Lower leg skin (tissue), 4 donors: Measurements from ENCODE around the gene VPS39. TPM values are rescaled to one million over a fixed set of nuclear protein-coding genes. Genes with fewer than 3 reads are reported as not detected.

Experiments used
- DNase-seq, 2 donors: peaks; one replicate each; pipeline ENCODE4 v3.0.0-alpha.2; 2019; ENCODE audit warnings: low spot score in 2 of 2
- H3K4me3 ChIP-seq: fragments of 200-600 bp; sonication (generic); 2 replicates; pipeline ENCODE4 v1.5.1; 2017; ENCODE audit warnings: mild to moderate bottlenecking, low read depth; ENCODE audit not compliant: poor library complexity, severe bottlenecking
- POLR2A ChIP-seq, 2 donors: fragments of 450-650 bp; IDR thresholded peaks; one replicate each; pipeline ENCODE4 v1.6.1; 2016 to 2017; ENCODE audit warnings: antibody characterized with exemption in 2 of 2, mild to moderate bottlenecking in 1 of 2, moderate library complexity in 1 of 2
- whole genome bisulfite sequencing, 2 donors: methylation state at CpG; one replicate each; pipeline ENCODE4 v1.1.5; 2018; 5-methylcytosine and 5-hydroxymethylcytosine counted together
- intact Hi-C: fragments of 100-400 bp; cut with DNase I; formaldehyde crosslinking; loops from one replicate; pipeline ENCODE4 v1.15.0; 2023; ENCODE audit warnings: low total_unique reads
- total RNA-seq, 4 donors: library from RNA; depleted of rRNA; stranded (reverse); fragments of >200 nt; gene quantifications; one replicate each; pipeline ENCODE4 v1.1.0, GENCODE V29; 2016
- TF ChIP-seq, protein P1 (sequence below), 3 donors: fragments of 450-650 bp; IDR thresholded peaks; one replicate each; pipeline ENCODE4 v1.5.1; 2016; ENCODE audit warnings: antibody characterized with exemption in 3 of 3, mild to moderate bottlenecking in 3 of 3, moderate library complexity in 2 of 3

VPS39 gene
- total RNA-seq, 4 donors from 2014 or later: 41.8 to 64.6 (median 51.5) TPM

DNA sequence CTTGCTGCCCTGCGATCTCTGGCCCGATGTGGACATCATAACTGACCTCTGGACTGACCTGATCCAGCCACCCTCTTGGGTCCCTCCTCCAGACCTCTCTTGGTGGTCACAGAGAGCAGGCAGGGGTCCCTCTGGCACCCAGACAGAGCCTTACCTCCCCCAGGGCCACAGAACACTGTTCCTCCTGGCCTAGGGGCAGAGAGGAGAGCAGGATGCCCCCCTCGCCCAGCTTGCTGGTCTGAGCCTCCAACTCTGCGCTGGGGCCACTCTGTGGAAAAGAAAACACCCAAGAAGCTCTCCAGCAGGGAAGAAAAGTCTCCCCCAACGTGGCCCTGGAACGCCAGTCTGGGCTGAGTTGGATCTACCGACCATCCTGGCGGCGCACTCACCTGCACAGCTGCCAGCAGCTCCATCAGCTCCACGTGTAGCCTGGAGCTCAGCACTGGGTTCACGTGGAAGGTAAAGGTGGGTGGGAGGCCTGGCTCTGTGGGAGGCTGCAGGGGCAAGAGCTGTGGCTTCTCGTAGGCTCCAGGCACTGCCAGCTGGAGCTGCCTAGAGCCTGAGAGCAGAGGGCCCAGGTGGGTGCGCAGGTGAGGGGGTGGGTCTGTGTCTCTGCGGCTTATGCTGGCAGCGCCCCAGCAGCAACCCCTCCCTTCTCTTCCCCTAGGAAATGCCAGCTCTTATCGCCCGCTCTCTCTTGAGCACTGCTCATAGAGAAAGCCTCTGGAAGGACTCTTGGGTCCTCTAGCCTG is 57.7 kb downstream of the VPS39 start:
- peak in 1 of 2 donors; percentile 76 for DNase-seq
- TF ChIP-seq, protein P1, sequence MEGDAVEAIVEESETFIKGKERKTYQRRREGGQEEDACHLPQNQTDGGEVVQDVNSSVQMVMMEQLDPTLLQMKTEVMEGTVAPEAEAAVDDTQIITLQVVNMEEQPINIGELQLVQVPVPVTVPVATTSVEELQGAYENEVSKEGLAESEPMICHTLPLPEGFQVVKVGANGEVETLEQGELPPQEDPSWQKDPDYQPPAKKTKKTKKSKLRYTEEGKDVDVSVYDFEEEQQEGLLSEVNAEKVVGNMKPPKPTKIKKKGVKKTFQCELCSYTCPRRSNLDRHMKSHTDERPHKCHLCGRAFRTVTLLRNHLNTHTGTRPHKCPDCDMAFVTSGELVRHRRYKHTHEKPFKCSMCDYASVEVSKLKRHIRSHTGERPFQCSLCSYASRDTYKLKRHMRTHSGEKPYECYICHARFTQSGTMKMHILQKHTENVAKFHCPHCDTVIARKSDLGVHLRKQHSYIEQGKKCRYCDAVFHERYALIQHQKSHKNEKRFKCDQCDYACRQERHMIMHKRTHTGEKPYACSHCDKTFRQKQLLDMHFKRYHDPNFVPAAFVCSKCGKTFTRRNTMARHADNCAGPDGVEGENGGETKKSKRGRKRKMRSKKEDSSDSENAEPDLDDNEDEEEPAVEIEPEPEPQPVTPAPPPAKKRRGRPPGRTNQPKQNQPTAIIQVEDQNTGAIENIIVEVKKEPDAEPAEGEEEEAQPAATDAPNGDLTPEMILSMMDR (IDR thresholded peaks at IDR 0.05): no peak
- TF ChIP-seq POLR2A (IDR thresholded peaks at IDR 0.05): no peak
- H3K4me3 ChIP-seq: no peak overlapping the region
- WGBS, 2 donors: 53 to 63% methylated on average over 15 to 16 of the region's 17 CpGs
- intact Hi-C loops: no loop called here

- WGBS, 2 donors: 86 to 89% methylated on average over 14 of the region's 14 CpGs
- TF ChIP-seq, protein P1 (IDR thresholded peaks at IDR 0.05): no peak
- TF ChIP-seq POLR2A (IDR thresholded peaks at IDR 0.05): no peak
- peak in 1 of 2 donors; percentile 83 for DNase-seq
- no peak overlapping the region for H3K4me3 ChIP-seq
- intact Hi-C loops: loop anchor here (10.0 kb wide), 1 partner anchor 165 kb away; no protein-coding TSS in a partner anchor
Measured at GRCh38 chr15:42149493-42150218, 58.4 kb downstream of the VPS39 start.

DNA sequence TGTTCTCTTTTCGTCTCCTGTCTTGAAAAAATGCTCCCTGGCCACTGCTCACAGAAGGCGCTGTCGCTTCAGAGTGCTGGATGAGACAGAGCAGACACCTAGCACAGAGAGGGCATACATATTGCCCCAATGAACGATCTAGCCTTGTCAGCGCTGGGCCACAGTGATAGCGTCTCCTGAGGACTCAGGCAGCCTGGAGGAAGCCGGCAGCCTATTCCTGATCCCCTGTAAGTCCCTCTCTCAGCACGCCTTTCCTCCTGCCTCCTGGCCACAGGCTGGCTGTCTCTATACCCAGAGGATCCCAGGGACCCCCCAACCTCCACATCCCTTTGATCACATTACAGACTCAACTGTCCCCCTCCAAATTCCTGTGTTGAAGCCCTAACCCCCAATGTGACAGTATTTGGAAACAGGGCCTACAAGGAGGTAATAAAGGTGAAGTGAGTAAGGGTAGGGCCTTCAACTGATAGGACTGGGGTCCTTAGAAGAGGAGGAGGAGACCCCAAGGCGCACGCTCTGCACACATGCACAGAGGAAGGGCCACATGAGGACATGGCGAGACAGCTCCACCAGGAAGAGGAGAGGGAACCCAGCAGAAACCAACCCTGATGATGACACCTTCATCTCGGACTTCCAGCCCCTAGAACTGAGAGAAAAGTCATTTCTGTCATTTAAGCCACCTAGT is 59.2 kb downstream of the VPS39 start:
- no peak overlapping the region for H3K4me3 ChIP-seq
- WGBS, 2 donors: 90 to 92% methylated on average over 12 of the region's 12 CpGs
- TF ChIP-seq, protein P1 (IDR thresholded peaks at IDR 0.05): no peak
- no peak for TF ChIP-seq POLR2A (IDR thresholded peaks at IDR 0.05)
- intact Hi-C loops: loop anchor here (10.0 kb wide), 1 partner anchor 164 kb away; no protein-coding TSS in a partner anchor
- peak in 1 of 2 donors; percentile 52 for DNase-seq

GRCh38 chr15:42147431-42147735 is 60.7 kb downstream of the VPS39 start:
- DNase-seq: no peak
- WGBS, 2 donors: 95 to 96% methylated on average over 4 of the region's 4 CpGs
- intact Hi-C loops: loop anchor here (10.0 kb wide), 1 partner anchor 163 kb away; no protein-coding TSS in a partner anchor
- H3K4me3 ChIP-seq: no peak overlapping the region
- no peak for TF ChIP-seq POLR2A (IDR thresholded peaks at IDR 0.05)
- TF ChIP-seq, protein P1 (IDR thresholded peaks at IDR 0.05): no peak

DNA sequence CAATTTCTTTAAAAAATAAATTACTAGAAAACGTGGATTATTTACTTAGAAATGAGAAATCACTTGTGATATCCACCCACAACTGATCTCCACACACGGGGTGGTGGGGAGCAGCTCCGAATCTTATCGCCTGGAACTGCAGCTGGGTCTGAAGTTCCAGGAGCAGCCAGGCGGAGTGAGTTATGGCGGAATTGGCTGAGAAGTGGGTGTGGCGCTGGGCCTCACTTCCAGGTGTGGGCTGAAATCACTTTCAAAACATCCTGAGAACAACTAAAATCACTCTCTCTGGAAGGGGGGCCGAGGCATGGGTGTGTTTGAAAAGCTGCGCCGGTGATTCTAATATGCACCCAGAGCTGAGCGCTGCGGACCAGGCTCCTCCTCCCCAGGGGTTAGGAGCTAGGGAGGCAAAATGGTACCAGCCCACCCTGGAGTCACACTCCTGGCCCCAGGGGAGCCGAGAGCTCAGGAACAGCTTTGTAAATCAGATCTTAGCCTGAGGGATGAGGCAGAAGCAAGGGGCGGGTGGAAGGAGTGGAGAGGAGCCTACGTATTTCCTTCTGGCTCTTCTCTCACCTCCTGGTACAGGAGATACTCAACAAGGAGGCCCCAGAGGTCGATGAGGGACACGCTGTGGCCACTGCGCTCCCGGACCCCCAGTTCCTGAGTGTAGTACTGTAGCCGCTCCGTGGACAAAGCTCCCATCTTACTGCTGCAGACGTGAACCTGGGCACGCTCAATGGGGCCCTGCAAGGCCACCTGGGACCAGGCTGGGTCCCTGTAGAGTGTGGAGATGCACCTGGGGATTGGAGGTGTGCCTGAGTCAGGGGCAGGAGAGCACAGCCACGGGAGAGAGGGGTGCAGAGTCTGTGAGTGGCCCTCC is 61.3 kb downstream of the VPS39 start:
- intact Hi-C loops: loop anchor here (10.0 kb wide), 1 partner anchor 162 kb away; no protein-coding TSS in a partner anchor
- 56 to 69% methylated on average over 23 to 24 of the region's 24 CpGs for WGBS, 2 donors
- no peak overlapping the region for H3K4me3 ChIP-seq
- DNase-seq: peak in 1 of 2 donors; percentile 68
- TF ChIP-seq, protein P1 (IDR thresholded peaks at IDR 0.05): no peak
- no peak for TF ChIP-seq POLR2A (IDR thresholded peaks at IDR 0.05)
